Astrocyte (in vitro differentiated cells and primary cell): ENCODE data around the gene TMEM233.

Experiments
- EZH2 ChIP-seq: IDR thresholded peaks from 2 replicates; pipeline ENCODE4 v1.6.1; 2012; ENCODE audit warnings: mild to moderate bottlenecking, low read length, inconsistent platforms; ENCODE audit not compliant: insufficient read depth
- TF ChIP-seq, protein P1 (sequence below): IDR thresholded peaks from 2 replicates; pipeline ENCODE4 v1.5.1; 2011; ENCODE audit warnings: low read depth, mild to moderate bottlenecking, inconsistent platforms, low read length, moderate library complexity; ENCODE audit not compliant: insufficient read depth

DNA sequence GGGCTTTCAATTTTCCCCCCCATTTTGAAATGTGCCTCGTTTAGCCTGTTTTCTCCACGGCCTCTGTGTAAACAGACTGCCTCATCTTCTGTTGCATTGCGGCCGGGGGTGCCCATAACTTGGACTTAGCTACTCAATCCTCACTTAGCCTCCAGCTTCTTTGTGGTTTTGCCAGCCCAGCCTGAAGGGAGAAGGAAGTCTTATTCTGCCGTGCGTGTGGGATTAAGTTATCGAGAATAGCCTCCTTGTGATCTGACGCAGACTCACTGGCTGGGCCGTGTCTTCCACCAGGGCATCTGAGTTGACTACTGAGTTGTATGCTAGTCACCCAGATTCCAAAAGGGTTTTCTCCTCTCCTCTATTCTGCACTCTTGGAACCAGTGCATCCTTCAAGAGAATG, 82.4 kb downstream of the TMEM233 start:
- TF ChIP-seq, protein P1, sequence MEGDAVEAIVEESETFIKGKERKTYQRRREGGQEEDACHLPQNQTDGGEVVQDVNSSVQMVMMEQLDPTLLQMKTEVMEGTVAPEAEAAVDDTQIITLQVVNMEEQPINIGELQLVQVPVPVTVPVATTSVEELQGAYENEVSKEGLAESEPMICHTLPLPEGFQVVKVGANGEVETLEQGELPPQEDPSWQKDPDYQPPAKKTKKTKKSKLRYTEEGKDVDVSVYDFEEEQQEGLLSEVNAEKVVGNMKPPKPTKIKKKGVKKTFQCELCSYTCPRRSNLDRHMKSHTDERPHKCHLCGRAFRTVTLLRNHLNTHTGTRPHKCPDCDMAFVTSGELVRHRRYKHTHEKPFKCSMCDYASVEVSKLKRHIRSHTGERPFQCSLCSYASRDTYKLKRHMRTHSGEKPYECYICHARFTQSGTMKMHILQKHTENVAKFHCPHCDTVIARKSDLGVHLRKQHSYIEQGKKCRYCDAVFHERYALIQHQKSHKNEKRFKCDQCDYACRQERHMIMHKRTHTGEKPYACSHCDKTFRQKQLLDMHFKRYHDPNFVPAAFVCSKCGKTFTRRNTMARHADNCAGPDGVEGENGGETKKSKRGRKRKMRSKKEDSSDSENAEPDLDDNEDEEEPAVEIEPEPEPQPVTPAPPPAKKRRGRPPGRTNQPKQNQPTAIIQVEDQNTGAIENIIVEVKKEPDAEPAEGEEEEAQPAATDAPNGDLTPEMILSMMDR, result no peak
- TF ChIP-seq EZH2, result no peak
